C4-2B (cell line): ENCODE measurements around the gene SRM.

ENCODE experiments used
- H3K27ac ChIP-seq: fragments of 450-650 bp; 2 replicates; pipeline ENCODE4 v1.5.1; 2017
- ZFX ChIP-seq: fragments of 450-650 bp; IDR thresholded peaks from 2 replicates; pipeline ENCODE4 v1.6.1; 2017
- TF ChIP-seq, protein P1 (sequence below): fragments of 450-650 bp; conservative IDR thresholded peaks from 2 replicates; pipeline ENCODE4 v1.5.1; 2017; ENCODE audit warnings: mild to moderate bottlenecking

Gene SRM

DNA sequence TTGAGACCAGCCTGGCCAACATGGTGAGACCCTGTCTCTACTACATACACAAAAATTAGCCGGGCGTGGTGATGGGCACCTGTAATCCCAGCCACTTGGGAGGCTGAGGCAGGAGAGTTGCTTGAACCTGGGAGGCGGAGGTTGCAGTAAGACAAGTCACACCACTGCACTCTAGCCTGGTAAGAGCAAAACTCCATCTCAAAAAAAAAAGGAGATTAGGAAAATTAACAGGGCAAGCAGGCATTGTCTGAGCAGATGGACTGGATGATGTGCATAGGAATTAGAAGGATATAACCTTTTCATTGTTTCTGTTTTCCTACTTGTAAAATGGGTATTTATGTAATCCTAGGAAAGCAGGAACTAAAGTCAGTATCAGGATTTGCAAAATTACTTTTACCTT is 31.8 kb downstream of the SRM start:
- no peak overlapping the region for H3K27ac ChIP-seq
- TF ChIP-seq, protein P1, sequence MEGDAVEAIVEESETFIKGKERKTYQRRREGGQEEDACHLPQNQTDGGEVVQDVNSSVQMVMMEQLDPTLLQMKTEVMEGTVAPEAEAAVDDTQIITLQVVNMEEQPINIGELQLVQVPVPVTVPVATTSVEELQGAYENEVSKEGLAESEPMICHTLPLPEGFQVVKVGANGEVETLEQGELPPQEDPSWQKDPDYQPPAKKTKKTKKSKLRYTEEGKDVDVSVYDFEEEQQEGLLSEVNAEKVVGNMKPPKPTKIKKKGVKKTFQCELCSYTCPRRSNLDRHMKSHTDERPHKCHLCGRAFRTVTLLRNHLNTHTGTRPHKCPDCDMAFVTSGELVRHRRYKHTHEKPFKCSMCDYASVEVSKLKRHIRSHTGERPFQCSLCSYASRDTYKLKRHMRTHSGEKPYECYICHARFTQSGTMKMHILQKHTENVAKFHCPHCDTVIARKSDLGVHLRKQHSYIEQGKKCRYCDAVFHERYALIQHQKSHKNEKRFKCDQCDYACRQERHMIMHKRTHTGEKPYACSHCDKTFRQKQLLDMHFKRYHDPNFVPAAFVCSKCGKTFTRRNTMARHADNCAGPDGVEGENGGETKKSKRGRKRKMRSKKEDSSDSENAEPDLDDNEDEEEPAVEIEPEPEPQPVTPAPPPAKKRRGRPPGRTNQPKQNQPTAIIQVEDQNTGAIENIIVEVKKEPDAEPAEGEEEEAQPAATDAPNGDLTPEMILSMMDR: no peak

DNA sequence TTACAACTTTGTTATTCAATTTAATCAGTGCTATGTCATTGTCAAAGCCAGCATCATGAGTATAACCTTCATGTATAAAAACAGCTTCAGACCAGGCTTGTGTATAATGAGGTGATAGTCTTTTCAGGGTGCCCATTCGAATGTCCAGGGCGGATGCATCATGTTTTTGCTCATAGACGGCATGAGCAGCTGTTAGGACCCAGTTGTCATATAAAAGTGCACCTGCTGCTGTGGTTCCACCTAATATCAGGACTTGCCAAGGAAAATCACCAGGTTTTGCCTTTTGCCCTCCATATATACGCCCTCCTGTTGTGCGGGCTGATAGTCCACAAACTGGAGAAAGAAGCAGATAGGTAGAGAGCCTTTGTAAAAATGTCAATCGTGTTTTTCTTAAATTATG is 32.5 kb downstream of the SRM start:
- H3K27ac ChIP-seq: no peak overlapping the region
- TF ChIP-seq ZFX: no peak
- TF ChIP-seq, protein P1: no peak

DNA sequence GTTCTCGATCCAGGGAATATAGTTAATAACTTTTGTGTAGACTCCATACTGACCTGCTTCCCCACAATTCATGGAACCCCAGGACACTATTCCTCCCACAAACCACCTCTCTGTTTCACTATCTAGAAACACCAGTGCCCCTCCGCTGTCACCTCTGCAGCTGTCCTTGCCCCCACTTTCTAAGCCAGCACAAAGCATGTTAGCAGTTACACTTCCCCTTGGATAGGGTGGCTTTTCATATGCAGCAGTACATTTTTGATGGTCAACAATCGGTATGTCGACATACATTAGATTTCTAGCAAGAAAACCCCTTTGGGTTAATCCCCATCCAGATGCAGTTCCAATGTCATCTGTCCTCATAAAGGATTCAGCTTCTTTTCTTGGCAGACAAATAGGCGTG is 32.9 kb downstream of the SRM start:
- no peak overlapping the region for H3K27ac ChIP-seq
- TF ChIP-seq, protein P1: no peak
- TF ChIP-seq ZFX: no peak

DNA sequence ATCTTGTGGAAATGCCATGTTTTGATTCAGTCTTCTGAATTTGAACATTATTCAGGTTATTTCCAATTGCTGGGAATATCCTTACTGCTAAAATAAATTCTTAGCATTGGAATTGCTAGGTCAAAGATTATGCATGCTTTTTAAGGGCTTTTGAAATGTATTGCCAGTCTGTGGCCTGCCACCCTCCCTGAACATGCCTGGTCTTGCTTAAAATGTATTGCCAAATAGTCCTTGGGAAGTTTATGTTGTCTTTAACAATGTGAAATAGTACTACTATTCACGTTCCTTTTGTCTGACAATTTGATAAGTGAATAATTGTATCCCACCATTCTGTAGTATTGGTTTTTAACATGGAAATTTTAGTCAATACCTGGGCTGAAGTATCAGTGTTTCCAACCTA is 33.8 kb downstream of the SRM start:
- TF ChIP-seq, protein P1: no peak
- TF ChIP-seq ZFX: no peak
- no peak overlapping the region for H3K27ac ChIP-seq

DNA sequence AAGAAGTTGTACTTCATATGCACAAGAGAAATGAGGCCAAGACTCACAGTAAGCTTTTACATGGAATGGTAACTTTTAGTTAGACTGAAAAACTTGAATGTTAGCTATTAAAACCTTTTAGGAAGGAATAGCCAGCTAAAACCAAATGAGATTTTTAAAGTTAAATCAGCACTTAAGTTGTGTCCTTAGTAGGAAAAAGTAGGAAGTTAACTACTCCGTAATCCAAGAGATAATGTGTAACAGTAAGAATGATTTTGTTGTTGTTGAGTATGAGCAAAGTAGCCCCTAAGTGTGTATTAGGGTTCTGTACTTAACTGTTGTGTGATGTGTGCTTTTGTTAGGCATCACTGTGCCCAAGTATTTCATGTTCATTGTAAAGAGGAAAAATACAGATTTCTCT is 34.2 kb downstream of the SRM start:
- TF ChIP-seq, protein P1: no peak
- no peak for TF ChIP-seq ZFX
- H3K27ac ChIP-seq: no peak overlapping the region

DNA sequence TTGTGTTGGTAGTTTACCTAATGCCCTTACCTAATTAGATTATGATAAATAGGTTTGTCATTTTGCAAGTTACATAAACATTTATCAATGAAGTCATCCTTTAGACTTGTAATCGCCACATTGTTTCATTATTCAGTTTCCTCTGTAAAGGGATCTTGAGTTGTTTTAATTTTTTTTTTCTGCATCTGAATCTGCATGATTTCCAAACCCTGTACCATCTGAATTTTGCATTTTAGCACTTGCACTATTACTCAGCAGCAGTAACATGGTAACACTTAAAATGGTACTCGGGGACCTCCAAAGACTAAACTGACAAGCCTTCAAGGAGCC is 35.0 kb downstream of the SRM start:
- TF ChIP-seq ZFX: no peak
- TF ChIP-seq, protein P1: no peak
- H3K27ac ChIP-seq: no peak overlapping the region

DNA sequence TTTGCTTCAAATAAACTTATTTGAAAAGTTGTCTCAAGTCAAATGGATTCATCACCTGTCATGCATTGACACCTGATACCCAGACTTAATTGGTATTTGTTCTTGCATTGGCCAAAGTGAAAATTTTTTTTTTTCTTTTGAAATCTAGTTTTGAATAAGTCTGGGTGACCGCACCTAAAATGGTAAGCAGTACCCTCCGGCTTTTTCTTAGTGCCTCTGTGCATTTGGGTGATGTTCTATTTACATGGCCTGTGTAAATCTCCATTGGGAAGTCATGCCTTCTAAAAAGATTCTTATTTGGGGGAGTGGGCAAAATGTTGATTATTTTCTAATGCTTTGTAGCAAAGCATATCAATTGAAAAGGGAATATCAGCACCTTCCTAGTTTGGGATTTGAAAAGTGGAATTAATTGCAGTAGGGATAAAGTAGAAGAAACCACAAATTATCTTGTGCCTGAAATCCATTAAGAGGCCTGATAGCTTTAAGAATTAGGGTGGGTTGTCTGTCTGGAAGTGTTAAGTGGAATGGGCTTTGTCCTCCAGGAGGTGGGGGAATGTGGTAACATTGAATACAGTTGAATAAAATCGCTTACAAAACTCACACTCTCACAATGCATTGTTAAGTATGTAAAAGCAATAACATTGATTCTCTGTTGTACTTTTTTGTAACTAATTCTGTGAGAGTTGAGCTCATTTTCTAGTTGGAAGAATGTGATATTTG is 35.5 kb downstream of the SRM start:
- TF ChIP-seq, protein P1: no peak
- no peak for TF ChIP-seq ZFX
- H3K27ac ChIP-seq: no peak overlapping the region
